GM12891 (cell line): ENCODE data around the gene TRMT44. TPM values are rescaled to one million over a fixed set of nuclear protein-coding genes. Genes with fewer than 3 reads are reported as not detected.

Experiments used
- DNase-seq: peaks from one replicate; pipeline ENCODE4 v3.0.0; 2011; ENCODE audit warnings: low spot score; ENCODE audit not compliant: insufficient read length
- FAIRE-seq: peaks from 2 replicates; lab custom pipeline; 2011; peaks lifted over from hg19 to GRCh38; lab: Jason Lieb, UNC
- PAX5 ChIP-seq: IDR thresholded peaks from 2 replicates; pipeline ENCODE4 v1.6.1; 2011; ENCODE audit warnings: low read length, moderate library complexity, mild to moderate bottlenecking; ENCODE audit not compliant: insufficient read depth, severe bottlenecking
- POLR2A ChIP-seq: IDR thresholded peaks from 2 replicates; pipeline ENCODE4 v1.6.1; 2011; ENCODE audit warnings: low read depth, low read length, control low read depth
- POLR2AphosphoS5 ChIP-seq: IDR thresholded peaks from 2 replicates; pipeline ENCODE4 v1.6.1; 2011; ENCODE audit warnings: low read depth, low read length, control low read depth
- POU2F2 ChIP-seq: IDR thresholded peaks from 2 replicates; pipeline ENCODE4 v1.6.1; 2011; ENCODE audit warnings: low read depth, mild to moderate bottlenecking, control low read depth, low read length, moderate library complexity
- SPI1 ChIP-seq: IDR thresholded peaks from 2 replicates; pipeline ENCODE4 v1.6.1; 2011; ENCODE audit warnings: low read depth, low read length, control low read depth
- TAF1 ChIP-seq: IDR thresholded peaks from 2 replicates; pipeline ENCODE4 v1.6.1; 2011; ENCODE audit warnings: low read depth, low read length, control low read depth
- polyA plus RNA-seq: library from polyadenylated mRNA; unstranded; fragments of >200 nt; gene quantifications from one replicate; pipeline ENCODE4 v1.2.1, GENCODE V29; 2012; ENCODE audit warnings: low read depth, missing spikeins, inconsistent platforms; ENCODE audit not compliant: missing spikeins

TRMT44 gene
- 6.8 TPM for polyA plus RNA-seq

GRCh38 chr4:8440492-8441311 is at the start of gene TRMT44, which contains the start of gene ACOX3:
TSS of gene TRMT44 (plus strand) at chr4:8440777. CDS start at chr4:8440823, 46 bp downstream.
TSS of gene ACOX3 (minus strand) at chr4:8440723. CDS start at chr4:8416521, 24,202 bp downstream.
- TF ChIP-seq POLR2A (peak; percentile 90), TAF1 (peak; percentile 92), SPI1 (no peak), PAX5 (no peak), POLR2AphosphoS5 (peak; percentile 83), POU2F2 (no peak)

GRCh38 chr4:8391071-8391470 is 49.5 kb upstream of the TRMT44 start:
- FAIRE-seq (peak; percentile 82), DNase-seq (no peak)

More at GRCh38 chr4:8440492-8441311, at the start of gene TRMT44, which contains the start of gene ACOX3:
- FAIRE-seq, result peak; percentile 93
- peak; percentile 84 for DNase-seq

GRCh38 chr4:8391972-8392371 is 48.6 kb upstream of the TRMT44 start:
- DNase-seq, result peak; percentile 48
- TF ChIP-seq POLR2A (no peak), SPI1 (no peak), PAX5 (no peak), TAF1 (no peak), POLR2AphosphoS5 (peak; percentile 69; the same call in 1 of the 2 replicates), POU2F2 (peak; percentile 84)
- peak; percentile 93 for FAIRE-seq

More at GRCh38 chr4:8391071-8391470, 49.5 kb upstream of the TRMT44 start:
- TF ChIP-seq POLR2AphosphoS5 (no peak), TAF1 (no peak), SPI1 (no peak), POU2F2 (no peak), POLR2A (no peak), PAX5 (no peak)

- TF ChIP-seq TAF1, result no peak
- TF ChIP-seq POU2F2, result no peak
- TF ChIP-seq POLR2A, result no peak
- TF ChIP-seq POLR2AphosphoS5, result no peak
- TF ChIP-seq SPI1, result no peak
- TF ChIP-seq PAX5, result no peak
- peak; percentile 33 for FAIRE-seq
Measured at GRCh38 chr4:8392591-8393190, 47.9 kb upstream of the TRMT44 start.

GRCh38 chr4:8393593-8394038 is 47.0 kb upstream of the TRMT44 start:
- FAIRE-seq (no peak), DNase-seq (no peak)
- TF ChIP-seq PAX5 (no peak), SPI1 (no peak), POLR2A (no peak), POU2F2 (0 out of 2 replicates have a peak, but pooled peaks have one; percentile 26), TAF1 (no peak), POLR2AphosphoS5 (no peak)

More at GRCh38 chr4:8392591-8393190, 47.9 kb upstream of the TRMT44 start:
- no peak for DNase-seq

- DNase-seq, result no peak
- no peak for FAIRE-seq
- no peak for TF ChIP-seq POLR2AphosphoS5
- no peak for TF ChIP-seq SPI1
- TF ChIP-seq POU2F2, result no peak
Measured at GRCh38 chr4:8394061-8394519, 46.5 kb upstream of the TRMT44 start.

- FAIRE-seq, result no peak
- DNase-seq, result no peak
- TF ChIP-seq PAX5 (no peak), POLR2AphosphoS5 (no peak), SPI1 (no peak), POLR2A (no peak)
Measured at GRCh38 chr4:8394806-8395205, 45.8 kb upstream of the TRMT44 start.

GRCh38 chr4:8395504-8396296 is 44.9 kb upstream of the TRMT44 start:
- no peak for DNase-seq
- TF ChIP-seq TAF1, result no peak
- no peak for TF ChIP-seq SPI1
- TF ChIP-seq POLR2AphosphoS5, result no peak
- TF ChIP-seq PAX5, result no peak
- TF ChIP-seq POLR2A, result no peak
- TF ChIP-seq POU2F2, result no peak
- no peak for FAIRE-seq
